ENCODE data around the gene ACKR3.

ACKR3 gene

GRCh38 chr2:236588932-236589592, 19.4 kb downstream of the ACKR3 start:
- no peak for TF ChIP-seq CTCF (IDR thresholded peaks at IDR 0.05; ENCODE audit: insufficient read depth, low read depth, low read length, missing control alignments)
- DNase-seq (ENCODE audit: low read depth): no peak
- no peak overlapping the region for H3K4me3 ChIP-seq (ENCODE audit: low read depth, low read length)

- TF ChIP-seq CTCF (IDR thresholded peaks at IDR 0.05; ENCODE audit: insufficient read depth, low read depth, low read length, missing control alignments): no peak
Measured at GRCh38 chr2:236590846-236591245, 21.2 kb downstream of the ACKR3 start.

DNA sequence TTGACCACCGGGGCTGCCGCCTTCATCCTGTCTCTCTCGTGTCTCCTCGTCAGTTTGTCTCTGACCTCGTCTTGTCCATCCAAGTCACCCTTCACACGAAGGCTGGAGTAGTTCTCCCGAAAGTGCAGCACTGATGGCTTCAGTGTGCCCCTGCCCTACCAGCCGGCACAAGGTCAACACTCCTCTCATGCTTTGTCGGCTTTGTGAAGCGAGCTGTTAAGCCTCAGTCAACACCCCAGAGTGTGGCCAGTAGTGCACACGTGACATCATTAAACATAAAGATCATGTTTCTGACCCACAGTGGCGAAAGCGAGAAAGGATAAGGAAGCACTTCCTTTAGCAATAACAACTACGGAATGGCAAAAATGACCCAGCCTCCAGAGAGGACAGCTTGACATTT, 23.2 kb downstream of the ACKR3 start:
- no peak overlapping the region for H3K4me3 ChIP-seq (ENCODE audit: low read depth, low read length)
- DNase-seq (ENCODE audit: low read depth): no peak
- TF ChIP-seq CTCF (IDR thresholded peaks at IDR 0.05; ENCODE audit: insufficient read depth, low read depth, low read length, missing control alignments): no peak

More at GRCh38 chr2:236590846-236591245, 21.2 kb downstream of the ACKR3 start:
- DNase-seq (ENCODE audit: low read depth): no peak
- H3K4me3 ChIP-seq (ENCODE audit: low read depth, low read length): no peak overlapping the region

GRCh38 chr2:236593531-236593930, 23.9 kb downstream of the ACKR3 start:
- TF ChIP-seq CTCF (IDR thresholded peaks at IDR 0.05; ENCODE audit: insufficient read depth, low read depth, low read length, missing control alignments): no peak
- DNase-seq (ENCODE audit: low read depth): no peak
- H3K4me3 ChIP-seq (ENCODE audit: low read depth, low read length): no peak overlapping the region

DNA sequence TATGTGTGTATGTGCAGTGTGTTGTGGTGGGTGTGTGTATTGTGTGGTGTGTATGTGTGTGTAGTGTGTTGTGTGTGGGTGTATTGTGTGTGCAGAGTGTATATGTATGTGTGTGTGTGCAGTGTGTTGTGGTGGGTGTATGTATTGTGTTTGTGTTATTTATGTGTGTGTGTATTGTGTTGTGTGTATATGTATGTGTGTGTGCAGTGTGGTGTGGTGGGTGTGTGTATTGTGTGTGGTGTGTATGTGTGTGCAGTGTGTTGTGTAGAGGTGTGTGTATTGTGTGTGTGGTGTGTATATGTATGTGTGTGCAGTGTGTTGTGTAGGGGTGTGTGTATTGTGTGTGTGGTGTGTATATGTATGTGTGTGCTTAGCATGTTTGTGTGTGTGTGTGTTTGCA, 24.3 kb downstream of the ACKR3 start:
- no peak for TF ChIP-seq CTCF (IDR thresholded peaks at IDR 0.05; ENCODE audit: insufficient read depth, low read depth, low read length, missing control alignments)
- no peak for DNase-seq (ENCODE audit: low read depth)
- H3K4me3 ChIP-seq (ENCODE audit: low read depth, low read length): no peak overlapping the region

DNA sequence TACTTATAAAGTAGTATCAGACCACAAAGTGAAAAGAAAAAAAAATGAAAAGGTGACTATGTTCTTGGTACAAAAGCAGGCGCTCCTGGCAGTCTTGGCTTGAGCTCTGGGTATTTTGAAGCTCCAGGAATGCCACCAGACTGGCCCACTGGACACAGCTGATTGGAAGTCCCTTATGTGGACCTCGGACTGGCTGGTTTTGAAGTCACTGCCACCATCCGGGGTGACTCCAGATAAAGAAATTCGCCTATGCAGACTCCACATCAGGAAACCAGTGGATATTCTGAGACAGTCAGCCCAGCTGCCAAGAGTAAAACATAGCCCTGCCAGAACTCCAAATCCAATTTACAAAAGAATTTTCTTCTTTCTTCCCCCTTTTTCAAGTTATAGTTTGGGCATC, 28.0 kb downstream of the ACKR3 start:
- DNase-seq (ENCODE audit: low read depth): no peak
- H3K4me3 ChIP-seq (ENCODE audit: low read depth, low read length): no peak overlapping the region
- TF ChIP-seq CTCF (IDR thresholded peaks at IDR 0.05; ENCODE audit: insufficient read depth, low read depth, low read length, missing control alignments): no peak

- TF ChIP-seq CTCF (IDR thresholded peaks at IDR 0.05; ENCODE audit: insufficient read depth, low read depth, low read length, missing control alignments): no peak
- no peak for DNase-seq (ENCODE audit: low read depth)
- H3K4me3 ChIP-seq (ENCODE audit: low read depth, low read length): no peak overlapping the region
Measured at GRCh38 chr2:236599059-236599458, 29.4 kb downstream of the ACKR3 start.

Measured in GM12865 (cell line).